HCT116 (cell line): ENCODE data around the gene OTOG. TPM values are rescaled to one million over a fixed set of nuclear protein-coding genes. Genes with fewer than 3 reads are reported as not detected.

Experiments used
- ATAC-seq: fragments of 200-7000 bp; cut with Tn5 transposase; 2 replicates; pipeline ENCODE4 v1.9.1; 2020; ENCODE audit warnings: mild to moderate bottlenecking, moderate library complexity
- BruUV-seq: library from RNA; stranded (reverse); fragments of 400-500 nt; replicated peaks from 2 replicates; lab custom pipeline; 2021; lab: Mats Ljungman, UMichigan
- CTCF ChIA-PET: fragments of 300-600 bp; sonication (Branson Sonifier 250); formaldehyde crosslinking; loops from one replicate; lab custom pipeline; 2021; ENCODE audit warnings: antibody characterized with exemption; lab: Charles Lee
- POLR2A ChIA-PET: fragments of 300-600, 350-600 bp; sonication (Branson Sonifier 250); formaldehyde crosslinking; loops from one replicate; lab custom pipeline; 2021; ENCODE audit warnings: antibody characterized with exemption; lab: Charles Lee
- RAD21 ChIA-PET, 2 experiments: fragments of 300-600 bp; sonication (Branson Sonifier 250); formaldehyde crosslinking; loops; one replicate each; lab custom pipeline; 2023; ENCODE audit warnings: low total read pairs in 2 of 2; ENCODE audit not compliant: uncharacterized antibody in 2 of 2, unreplicated experiment in 2 of 2, low non-redundant PET in 1 of 2; lab: Charles Lee
- DNase-seq: peaks from one replicate; pipeline ENCODE4 v3.0.0-alpha.2; 2010; ENCODE audit warnings: low read depth, low spot score
- H2AFZ ChIP-seq: fragments of 200-600 bp; shearing (Covaris generic), sonication (generic); 2 replicates; pipeline ENCODE4 v1.6.1; 2017; ENCODE audit warnings: low read depth, mixed run types, mixed read lengths, antibody characterized with exemption, low read length; ENCODE audit not compliant: poor library complexity, severe bottlenecking
- H3K27ac ChIP-seq: 2 replicates; pipeline ENCODE4 v1.5.1; 2012; ENCODE audit warnings: low read depth, low read length
- H3K27me3 ChIP-seq: fragments of 200-600 bp; sonication (generic); 2 replicates; pipeline ENCODE4 v1.6.1; 2016; ENCODE audit warnings: mixed run types, low read length, mixed read lengths; ENCODE audit not compliant: insufficient read depth
- H3K36me3 ChIP-seq, 2 experiments: fragments of 200-500 bp in 1 of 2; fragments of 200-600 bp in 1 of 2; sonication (Bioruptor generic) in 1 of 2; sonication (generic) in 1 of 2; 2 replicates each; pipeline versions ENCODE4 v1.5.1 to v1.6.1; 2014 to 2016; ENCODE audit warnings: low read length in 2 of 2, inconsistent platforms in 1 of 2, mixed read lengths in 1 of 2, mixed run types in 1 of 2; ENCODE audit not compliant: insufficient read depth in 2 of 2, control insufficient read depth in 1 of 2
- H3K4me1 ChIP-seq, 2 experiments: fragments of 200-600 bp in 1 of 2; sonication (generic) in 1 of 2; 2 replicates each; pipeline versions ENCODE4 v1.5.1 to v1.6.1; 2012 to 2017; ENCODE audit warnings: low read length in 2 of 2, inconsistent platforms in 1 of 2, mild to moderate bottlenecking in 1 of 2, mixed read lengths in 1 of 2, mixed run types in 1 of 2, moderate library complexity in 1 of 2; ENCODE audit not compliant: insufficient read depth in 2 of 2, control insufficient read depth in 1 of 2
- H3K4me2 ChIP-seq: fragments of 200-600 bp; sonication (generic); 2 replicates; pipeline ENCODE4 v1.6.1; 2017; ENCODE audit warnings: mixed run types, low read length, mixed read lengths
- H3K4me3 ChIP-seq, 2 experiments: fragments of 200-600 bp in 1 of 2; sonication (generic) in 1 of 2; replicated peaks in 1 of 2; 2 replicates each; pipeline ENCODE4 v1.5.1; 2011 to 2016; ENCODE audit warnings: low read length in 2 of 2, control low read depth in 1 of 2, low read depth in 1 of 2, mild to moderate bottlenecking in 1 of 2, mixed read lengths in 1 of 2, mixed run types in 1 of 2
- H3K79me2 ChIP-seq: fragments of 200-600 bp; sonication (generic); 2 replicates; pipeline ENCODE4 v1.6.1; 2017; ENCODE audit warnings: mild to moderate bottlenecking, mixed run types, low read length, moderate library complexity, mixed read lengths; ENCODE audit not compliant: insufficient read depth
- H3K9ac ChIP-seq: fragments of 200-600 bp; sonication (generic); 2 replicates; pipeline ENCODE4 v1.6.1; 2016; ENCODE audit warnings: low read length, mixed read lengths
- H3K9me2 ChIP-seq: fragments of 200-600 bp; sonication (generic), shearing (Covaris generic); 2 replicates; pipeline ENCODE4 v1.6.1; 2017; ENCODE audit warnings: mixed run types, mild to moderate bottlenecking, moderate library complexity; ENCODE audit not compliant: insufficient read depth
- H3K9me3 ChIP-seq, 2 experiments: fragments of 200-500 bp in 1 of 2; fragments of 200-600 bp in 1 of 2; sonication (Bioruptor generic) in 1 of 2; sonication (generic) in 1 of 2; 2 replicates each; pipeline ENCODE4 v1.6.1; 2014 to 2017; ENCODE audit warnings: low read length in 2 of 2, mixed read lengths in 2 of 2, inconsistent platforms in 1 of 2, low read depth in 1 of 2, mild to moderate bottlenecking in 1 of 2, mixed run types in 1 of 2, moderate library complexity in 1 of 2; ENCODE audit not compliant: control insufficient read depth in 1 of 2, insufficient read depth in 1 of 2
- H4K20me1 ChIP-seq: fragments of 200-600 bp; sonication (generic), shearing (Covaris generic); 2 replicates; pipeline ENCODE4 v1.6.1; 2017; ENCODE audit warnings: mixed run types, mild to moderate bottlenecking, moderate library complexity; ENCODE audit not compliant: insufficient read depth
- ATF3 ChIP-seq: IDR thresholded peaks from 2 replicates; pipeline ENCODE4 v1.6.1; 2012
- CEBPB ChIP-seq: IDR thresholded peaks from 2 replicates; pipeline ENCODE4 v1.6.1; 2012; ENCODE audit warnings: low read depth
- CTCF ChIP-seq, 3 experiments: fragments of 200-600 bp in 1 of 3; sonication (generic) in 1 of 3; IDR thresholded peaks in 2 of 3; conservative IDR thresholded peaks in 1 of 3; 2 replicates each; pipeline ENCODE4 v1.5.1; 2012 to 2017; ENCODE audit warnings: low read depth in 2 of 3, low read length in 2 of 3, antibody characterized with exemption in 1 of 3, borderline replicate concordance in 1 of 3, control low read depth in 1 of 3, mild to moderate bottlenecking in 1 of 3, mixed read lengths in 1 of 3, mixed run types in 1 of 3, moderate library complexity in 1 of 3; ENCODE audit not compliant: insufficient read depth in 1 of 3
- EGR1 ChIP-seq: IDR thresholded peaks from 2 replicates; pipeline ENCODE4 v1.6.1; 2012; ENCODE audit warnings: low read depth
- EZH2phosphoT487 ChIP-seq: fragments of 200-600 bp; IDR thresholded peaks from 2 replicates; pipeline ENCODE4 v1.6.1; 2018; ENCODE audit warnings: antibody characterized with exemption, borderline replicate concordance
- MAX ChIP-seq: IDR thresholded peaks from 2 replicates; pipeline ENCODE4 v1.6.1; 2012
- POLR2A ChIP-seq: IDR thresholded peaks from 2 replicates; pipeline ENCODE4 v1.7.0; 2011; ENCODE audit warnings: borderline replicate concordance; ENCODE audit not compliant: insufficient read depth, insufficient read length; ENCODE audit errors: extremely low read depth
- POLR2AphosphoS5 ChIP-seq: IDR thresholded peaks from 2 replicates; pipeline ENCODE4 v1.6.1; 2011; ENCODE audit warnings: mild to moderate bottlenecking, low read depth, low read length, moderate library complexity
- RAD21 ChIP-seq: IDR thresholded peaks from 2 replicates; pipeline ENCODE4 v1.6.1; 2012; ENCODE audit warnings: low read depth, mild to moderate bottlenecking
- SP1 ChIP-seq: IDR thresholded peaks from 2 replicates; pipeline ENCODE4 v1.6.1; 2012; ENCODE audit warnings: low read depth
- SRF ChIP-seq: IDR thresholded peaks from 2 replicates; pipeline ENCODE4 v1.6.1; 2012; ENCODE audit warnings: low read depth
- YY1 ChIP-seq: IDR thresholded peaks from 2 replicates; pipeline ENCODE4 v1.6.1; 2011; ENCODE audit warnings: low read length, low read depth, moderate library complexity, mild to moderate bottlenecking; ENCODE audit not compliant: insufficient replicate concordance; ENCODE audit errors: extremely low read depth
- ZFX ChIP-seq: fragments of 450-650 bp; IDR thresholded peaks from 2 replicates; pipeline ENCODE4 v1.6.1; 2017
- ZNF274 ChIP-seq: fragments of 200-500 bp; sonication (Bioruptor generic); IDR thresholded peaks from 2 replicates; pipeline ENCODE4 v1.6.1; 2014; ENCODE audit warnings: mild to moderate bottlenecking, low read depth, low read length, inconsistent platforms
- intact Hi-C: fragments of 100-400 bp; cut with micrococcal nuclease; formaldehyde crosslinking; loops from 2 replicates; pipeline ENCODE4 v1.10.0; 2022
- total RNA-seq: library from RNA; stranded (reverse); gene quantifications from one replicate; pipeline ENCODE4 v1.2.1, GENCODE V29; 2021; ENCODE audit not compliant: unreplicated experiment
- TF ChIP-seq, protein P1 (sequence below): IDR thresholded peaks from 2 replicates; pipeline ENCODE4 v1.6.1; 2012; ENCODE audit warnings: low read depth

The OTOG gene
- total RNA-seq, 1 experiment from 2014 or later: 0.07 TPM

DNA sequence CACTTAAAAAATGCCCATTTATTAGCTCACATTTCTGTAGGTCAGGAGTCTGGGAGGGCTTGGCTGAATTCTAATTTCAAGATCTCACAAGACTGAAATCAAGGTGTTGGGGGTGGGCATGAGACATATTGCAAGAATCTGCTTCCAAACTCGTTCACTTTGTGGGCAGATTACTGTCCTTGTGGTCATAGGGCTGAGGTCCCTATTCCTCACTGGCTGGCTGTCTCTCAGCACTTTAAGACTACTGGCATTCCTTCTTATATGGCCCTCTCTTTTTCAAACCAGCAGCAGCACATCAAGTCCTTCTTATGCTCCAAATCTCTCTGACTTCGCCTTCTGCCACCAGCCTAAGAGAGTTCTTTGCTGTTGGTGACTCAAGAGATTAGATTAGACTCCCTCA, 144.5 kb downstream of the OTOG start:
- DNase-seq (no peak), ATAC-seq (no peak)
- H3K36me3 ChIP-seq: no peaks in the 10 kb centered on the region
- H3K27ac ChIP-seq: no peak overlapping the region
- ChIA-PET RAD21 (no interaction called here), POLR2A (no interaction called here), CTCF (no interaction called here)
- no peaks in the 10 kb centered on the region for H4K20me1 ChIP-seq
- TF ChIP-seq MAX (no peak), SP1 (no peak), EZH2phosphoT487 (no peak), YY1 (no peak), ATF3 (no peak), POLR2A (no peak), ZNF274 (no peak), POLR2AphosphoS5 (no peak), ZFX (no peak), EGR1 (no peak), CTCF (IDR thresholded peaks at IDR 0.05 in 2 of 3, conservative IDR thresholded peaks at IDR 0.05 in 1 of 3; ENCODE audit: borderline replicate concordance in 1 of 3, insufficient read depth in 1 of 3, low read depth in 2 of 3, low read length in 2 of 3) (no peak), SRF (no peak), RAD21 (no peak), CEBPB (no peak)
- TF ChIP-seq, protein P1, sequence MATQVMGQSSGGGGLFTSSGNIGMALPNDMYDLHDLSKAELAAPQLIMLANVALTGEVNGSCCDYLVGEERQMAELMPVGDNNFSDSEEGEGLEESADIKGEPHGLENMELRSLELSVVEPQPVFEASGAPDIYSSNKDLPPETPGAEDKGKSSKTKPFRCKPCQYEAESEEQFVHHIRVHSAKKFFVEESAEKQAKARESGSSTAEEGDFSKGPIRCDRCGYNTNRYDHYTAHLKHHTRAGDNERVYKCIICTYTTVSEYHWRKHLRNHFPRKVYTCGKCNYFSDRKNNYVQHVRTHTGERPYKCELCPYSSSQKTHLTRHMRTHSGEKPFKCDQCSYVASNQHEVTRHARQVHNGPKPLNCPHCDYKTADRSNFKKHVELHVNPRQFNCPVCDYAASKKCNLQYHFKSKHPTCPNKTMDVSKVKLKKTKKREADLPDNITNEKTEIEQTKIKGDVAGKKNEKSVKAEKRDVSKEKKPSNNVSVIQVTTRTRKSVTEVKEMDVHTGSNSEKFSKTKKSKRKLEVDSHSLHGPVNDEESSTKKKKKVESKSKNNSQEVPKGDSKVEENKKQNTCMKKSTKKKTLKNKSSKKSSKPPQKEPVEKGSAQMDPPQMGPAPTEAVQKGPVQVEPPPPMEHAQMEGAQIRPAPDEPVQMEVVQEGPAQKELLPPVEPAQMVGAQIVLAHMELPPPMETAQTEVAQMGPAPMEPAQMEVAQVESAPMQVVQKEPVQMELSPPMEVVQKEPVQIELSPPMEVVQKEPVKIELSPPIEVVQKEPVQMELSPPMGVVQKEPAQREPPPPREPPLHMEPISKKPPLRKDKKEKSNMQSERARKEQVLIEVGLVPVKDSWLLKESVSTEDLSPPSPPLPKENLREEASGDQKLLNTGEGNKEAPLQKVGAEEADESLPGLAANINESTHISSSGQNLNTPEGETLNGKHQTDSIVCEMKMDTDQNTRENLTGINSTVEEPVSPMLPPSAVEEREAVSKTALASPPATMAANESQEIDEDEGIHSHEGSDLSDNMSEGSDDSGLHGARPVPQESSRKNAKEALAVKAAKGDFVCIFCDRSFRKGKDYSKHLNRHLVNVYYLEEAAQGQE: no peak
- H3K4me1 ChIP-seq: no peaks in the 10 kb centered on the region
- no peaks in the 10 kb centered on the region for H3K9me3 ChIP-seq
- no peaks in the 10 kb centered on the region for H3K27me3 ChIP-seq
- H2AFZ ChIP-seq: no peak overlapping the region
- no peak overlapping the region for H3K9ac ChIP-seq
- intact Hi-C loops: no loop called here
- H3K4me3 ChIP-seq: no peak overlapping the region
- H3K79me2 ChIP-seq: no peaks in the 10 kb centered on the region
- no peaks in the 10 kb centered on the region for H3K9me2 ChIP-seq
- H3K4me2 ChIP-seq: no peak overlapping the region
- no TSS peak for BruUV-seq
